ENCODE results near the gene CAMK2N1. TPM values are rescaled to one million over a fixed set of nuclear protein-coding genes. Genes with fewer than 3 reads are reported as not detected.

Gene CAMK2N1
- total RNA-seq, 1 experiment from 2014 or later, result 10.1 TPM

- ChIA-PET POLR2A (no interaction called here), CTCF (no interaction called here)
- Mint-ChIP-seq H3K4me3 (no peak overlapping the region), H3K9me3 (no peaks in the 10 kb centered on the region), H3K36me3 (no peaks in the 10 kb centered on the region), H3K27ac (no peak overlapping the region), H3K4me1 (peaks cover 15% of the 10 kb centered on the region), H3K27me3 (ENCODE audit: low read depth) (peaks cover 3% of the 10 kb centered on the region; the same call in 1 of the 2 replicates)
- no peak for TF ChIP-seq KAT7 (CRISPR knock-in tag; IDR thresholded peaks at IDR 0.05; ENCODE audit: borderline replicate concordance)
- no peak for TF ChIP-seq JAZF1 (CRISPR knock-in tag; IDR thresholded peaks at IDR 0.05)
- no peak for TF ChIP-seq STAT6 (CRISPR knock-in tag; conservative IDR thresholded peaks at IDR 0.05; ENCODE audit: low read depth)
- no peak for TF ChIP-seq ELF4 (CRISPR knock-in tag; IDR thresholded peaks at IDR 0.05; ENCODE audit: low read depth)
- no peak for TF ChIP-seq ZNF232 (CRISPR knock-in tag; IDR thresholded peaks at IDR 0.05)
- no peak for TF ChIP-seq USF1 (CRISPR knock-in tag; IDR thresholded peaks at IDR 0.05)
- TF ChIP-seq NR1H2 (CRISPR knock-in tag; IDR thresholded peaks at IDR 0.05), result no peak
- no peak for TF ChIP-seq OVOL2 (CRISPR knock-in tag; IDR thresholded peaks at IDR 0.05; ENCODE audit: borderline replicate concordance)
- no peak for TF ChIP-seq AR (CRISPR knock-in tag; IDR thresholded peaks at IDR 0.05)
- no peak for TF ChIP-seq E2F1 (CRISPR knock-in tag; IDR thresholded peaks at IDR 0.05)
- TF ChIP-seq SOX15 (CRISPR knock-in tag; IDR thresholded peaks at IDR 0.05), result no peak
- TF ChIP-seq RELA (CRISPR knock-in tag; IDR thresholded peaks at IDR 0.05; ENCODE audit: borderline replicate concordance), result no peak
- no peak for TF ChIP-seq ZMAT4 (CRISPR knock-in tag; IDR thresholded peaks at IDR 0.05)
- TF ChIP-seq MAX (CRISPR knock-in tag; IDR thresholded peaks at IDR 0.05), result no peak
- TF ChIP-seq MXD4 (CRISPR knock-in tag; IDR thresholded peaks at IDR 0.05; ENCODE audit: borderline replicate concordance), result no peak
- TF ChIP-seq NFYB (CRISPR knock-in tag; conservative IDR thresholded peaks at IDR 0.05; ENCODE audit: low read depth), result no peak
- DNase-seq (ENCODE audit: low spot score), result no peak
- ATAC-seq, result no peak
Observed at GRCh38 chr1:20449735-20450311, 36.2 kb downstream of the CAMK2N1 start.

- peaks cover 3% of the 10 kb centered on the region; the same call in 1 of the 2 replicates for H3K27me3 Mint-ChIP-seq (ENCODE audit: low read depth)
- DNase-seq (ENCODE audit: low spot score) (no peak), ATAC-seq (peak; percentile 55)
- no peak overlapping the region for H3K27ac Mint-ChIP-seq
- TF ChIP-seq ZNF416 (CRISPR knock-in tag; IDR thresholded peaks at IDR 0.05) (no peak), ZNF423 (CRISPR knock-in tag; IDR thresholded peaks at IDR 0.05) (peak; percentile 20), AR (CRISPR knock-in tag; IDR thresholded peaks at IDR 0.05) (no peak)
- no peaks in the 10 kb centered on the region for H3K36me3 Mint-ChIP-seq
- CTCF ChIA-PET, result interaction anchor here (0.6 to 2.5 kb wide), 3 partner anchors 18 to 236 kb away, joined by 3 to 12 read pairs (median 3); partner anchors contain the start of gene CAMK2N1
- H3K4me3 Mint-ChIP-seq, result no peak overlapping the region
- H3K9me3 Mint-ChIP-seq, result no peaks in the 10 kb centered on the region
- peaks cover 15% of the 10 kb centered on the region for H3K4me1 Mint-ChIP-seq
- POLR2A ChIA-PET, result no interaction called here
Observed at GRCh38 chr1:20448671-20449071, 37.3 kb downstream of the CAMK2N1 start.

Data from WTC11 (cell line).